HT1080 (cell line): ENCODE measurements around the gene IRF3. TPM values are rescaled to one million over a fixed set of nuclear protein-coding genes. Genes with fewer than 3 reads are reported as not detected.

Source experiments
- DNase-seq: peaks from one replicate; pipeline ENCODE4 v3.0.0-alpha.2; 2015; ENCODE audit warnings: low read depth
- total RNA-seq: library from RNA; depleted of rRNA; stranded (reverse); fragments of >200 nt; shearing (Covaris generic); gene quantifications from 2 replicates; pipeline ENCODE4 v1.2.3, GENCODE V29; 2014

Gene IRF3
- total RNA-seq, 1 experiment from 2014 or later, result 55.9 TPM

- DNase-seq, result peak; percentile 63
These were observed 6.7 kb upstream of the IRF3 start for GRCh38 chr19:49672131-49672919.

GRCh38 chr19:49669516-49669915 lies 3.9 kb upstream of the IRF3 start:
- DNase-seq, result no peak

DNA sequence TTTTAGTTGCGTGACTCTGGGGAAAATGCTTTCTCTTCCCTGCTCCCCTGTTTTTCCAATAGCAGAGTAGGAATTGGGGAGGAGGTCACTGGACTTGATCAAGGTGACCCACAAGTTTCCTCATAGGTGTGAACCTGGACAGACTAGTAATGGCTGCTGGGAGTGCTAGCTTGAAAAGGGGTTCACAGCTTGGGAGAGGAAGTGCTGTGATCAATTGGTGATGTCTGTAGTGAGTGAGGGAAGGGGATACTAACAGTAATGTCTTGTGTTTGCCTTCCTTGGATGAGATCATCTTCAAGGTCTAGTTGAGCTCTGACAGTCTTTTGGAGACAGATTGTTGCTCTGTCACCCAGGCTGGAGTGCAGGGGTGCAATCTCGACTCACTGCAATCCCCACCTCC lies 1.8 kb upstream of the IRF3 start:
- no peak for DNase-seq

GRCh38 chr19:49666120-49666444 lies 425 bp upstream of the IRF3 start:
- no peak for DNase-seq

DNA sequence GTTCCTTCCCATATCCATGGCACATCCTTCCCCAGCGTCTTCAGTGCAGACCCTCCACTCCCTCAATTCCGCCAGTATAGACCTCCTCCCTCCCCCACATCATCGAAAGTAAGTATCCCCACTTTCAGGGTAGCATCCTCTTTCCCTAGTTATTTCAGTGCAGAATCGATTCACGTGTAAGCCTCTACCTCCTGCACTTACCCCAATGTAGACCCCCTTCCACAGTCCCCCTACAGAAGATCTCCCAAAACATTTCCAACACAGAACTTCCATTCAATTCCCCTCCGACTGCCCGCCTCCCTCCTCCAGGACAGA lies 664 bp downstream of the IRF3 start:
- DNase-seq, result no peak

- peak; percentile 78 for DNase-seq
These were observed 1.3 kb downstream of the IRF3 start for GRCh38 chr19:49664171-49665035.

DNA sequence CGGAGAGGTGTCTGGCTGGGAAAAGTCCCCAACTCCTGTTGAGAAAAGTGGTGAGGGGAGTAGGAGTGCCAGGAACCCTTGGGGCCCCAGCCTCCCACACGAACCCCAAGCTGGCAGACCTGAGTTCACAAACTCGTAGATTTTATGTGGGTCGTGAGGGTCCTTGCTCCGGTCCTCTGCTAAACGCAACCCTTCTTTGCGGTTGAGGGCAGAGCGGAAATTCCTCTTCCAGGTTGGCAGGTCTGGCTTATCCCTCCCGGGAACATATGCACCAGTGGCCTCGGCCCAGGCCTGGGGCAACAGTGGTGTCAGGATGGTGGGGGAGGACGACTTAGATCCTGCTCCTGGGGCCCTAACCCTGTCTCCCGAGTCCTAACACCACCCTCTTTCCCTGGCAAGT lies 2.4 kb downstream of the IRF3 start:
- DNase-seq, result no peak

- DNase-seq, result no peak
These were observed 3.6 kb downstream of the IRF3 start for GRCh38 chr19:49662011-49662410.

- no peak for DNase-seq
These were observed 5.2 kb downstream of the IRF3 start for GRCh38 chr19:49660338-49660961.

DNA sequence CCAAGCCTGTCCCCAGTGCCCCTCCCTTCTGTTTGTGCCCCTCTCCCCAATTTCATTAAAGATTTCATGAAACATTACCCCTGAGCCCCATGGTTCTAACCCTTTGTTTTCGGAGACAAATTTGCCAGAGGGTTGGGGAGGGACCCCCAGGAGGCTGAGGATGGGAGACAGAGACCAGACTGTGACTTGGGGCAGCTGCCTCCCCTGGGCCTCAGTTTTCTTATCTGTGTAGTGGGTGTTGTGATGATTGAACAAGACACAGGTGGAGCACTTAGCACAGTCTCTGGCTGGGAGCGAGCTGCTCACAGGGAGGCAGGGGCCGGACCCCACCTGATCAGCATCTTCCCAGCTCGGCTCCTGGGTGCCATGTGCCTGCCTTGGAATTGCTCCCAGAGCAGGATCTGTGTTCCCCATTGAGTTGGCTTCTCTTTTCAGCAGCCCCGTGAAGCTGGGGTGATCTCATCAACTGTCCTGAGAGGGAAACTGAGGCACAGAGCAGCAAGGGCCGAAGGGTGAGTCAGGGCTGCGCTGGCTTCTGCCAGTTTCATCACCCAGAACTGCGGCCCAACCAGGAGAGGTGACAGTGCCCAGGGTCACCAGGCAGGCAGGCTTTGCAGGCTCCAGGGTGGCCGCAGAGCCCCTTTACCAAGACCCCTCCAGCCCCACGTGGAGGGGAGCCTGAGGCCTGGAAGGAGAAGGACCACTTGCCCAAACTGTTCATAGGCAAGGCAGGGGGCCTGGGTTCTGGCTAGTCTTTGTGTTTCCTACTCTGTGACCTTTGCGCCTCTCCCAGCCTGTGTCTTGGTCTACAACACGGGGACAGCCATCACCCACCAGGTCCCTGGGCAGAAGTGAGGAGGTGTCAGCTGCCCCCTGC lies 6.9 kb downstream of the IRF3 start:
- no peak for DNase-seq

- DNase-seq, result no peak
These were observed 7.5 kb downstream of the IRF3 start for GRCh38 chr19:49658139-49658517.

- DNase-seq, result no peak
These were observed 8.0 kb downstream of the IRF3 start for GRCh38 chr19:49657493-49658138.

- no peak for DNase-seq
These were observed 9.1 kb downstream of the IRF3 start for GRCh38 chr19:49656456-49657109.

DNA sequence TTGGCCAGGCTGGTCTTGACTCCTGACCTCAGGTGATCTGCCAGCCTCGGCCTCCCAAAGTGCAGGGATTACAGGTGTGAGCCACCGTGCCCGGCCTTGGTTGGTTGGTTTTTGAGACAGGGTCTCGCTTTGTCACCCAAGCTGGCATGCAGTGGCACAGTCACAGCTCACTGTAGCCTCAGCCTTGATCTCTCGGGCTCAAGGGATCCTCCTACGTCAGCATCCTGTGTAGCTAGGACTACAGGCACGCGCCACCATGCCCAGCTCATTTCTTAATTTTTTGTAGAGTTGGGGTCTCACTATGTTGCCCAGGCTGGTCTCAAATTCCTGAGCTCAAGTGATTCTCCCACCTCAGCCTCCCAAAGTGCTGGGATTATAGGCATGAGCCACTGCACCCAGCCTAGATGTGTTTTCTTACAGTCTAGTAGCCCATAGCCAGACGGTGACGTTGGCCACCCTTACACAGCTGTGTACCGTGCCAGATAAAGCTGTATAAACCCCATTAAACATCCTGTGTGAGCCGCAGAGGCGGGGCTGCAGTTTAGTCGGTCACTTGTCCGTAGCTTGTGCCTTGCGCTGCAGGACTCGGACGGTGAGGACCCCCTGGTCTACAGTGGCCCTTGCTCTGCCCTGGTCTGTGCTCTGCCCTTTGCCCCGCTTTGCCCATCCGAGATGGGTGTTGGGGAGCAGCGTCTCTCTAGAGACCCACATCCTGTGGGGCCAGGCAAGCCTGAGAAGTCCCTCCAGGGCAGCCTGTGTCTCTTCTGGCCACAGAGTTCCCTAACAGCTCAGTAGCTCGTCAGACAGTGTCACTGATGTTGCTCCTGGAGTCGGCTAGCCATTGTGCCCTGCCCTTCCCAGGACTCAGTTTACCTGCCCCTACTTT lies 9.8 kb downstream of the IRF3 start:
- no peak for DNase-seq

GRCh38 chr19:49654581-49654980 lies 11.1 kb downstream of the IRF3 start:
- no peak for DNase-seq

- DNase-seq, result no peak
These were observed 12.2 kb downstream of the IRF3 start for GRCh38 chr19:49653466-49653806.

GRCh38 chr19:49652551-49653465 lies 12.8 kb downstream of the IRF3 start:
- DNase-seq, result no peak

DNA sequence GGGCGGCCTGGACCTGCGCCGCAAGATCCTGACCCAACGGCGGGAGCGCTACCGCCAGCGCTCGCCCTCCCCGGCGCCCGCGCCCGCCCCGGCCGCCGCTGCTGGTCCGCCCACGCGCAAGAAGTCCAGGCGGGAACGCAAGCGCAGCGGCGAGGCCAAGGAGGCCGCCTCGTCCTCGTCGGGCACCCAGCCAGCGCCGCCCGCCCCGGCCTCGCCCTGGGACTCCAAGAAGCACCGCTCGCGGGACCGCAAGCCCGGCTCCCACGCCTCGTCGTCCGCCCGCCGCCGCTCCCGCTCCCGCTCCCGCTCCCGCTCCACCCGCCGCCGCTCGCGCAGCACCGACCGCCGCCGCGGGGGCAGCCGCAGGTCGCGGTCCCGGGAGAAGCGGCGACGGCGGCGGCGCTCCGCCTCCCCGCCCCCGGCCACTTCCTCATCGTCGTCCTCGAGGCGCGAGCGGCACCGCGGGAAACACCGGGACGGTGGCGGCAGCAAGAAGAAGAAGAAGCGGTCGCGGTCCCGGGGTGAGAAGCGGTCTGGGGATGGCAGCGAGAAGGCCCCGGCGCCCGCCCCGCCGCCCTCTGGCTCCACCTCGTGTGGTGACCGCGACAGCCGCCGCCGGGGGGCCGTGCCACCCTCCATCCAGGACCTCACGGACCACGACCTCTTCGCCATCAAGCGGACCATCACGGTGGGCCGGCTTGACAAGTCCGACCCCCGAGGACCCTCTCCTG lies 13.7 kb downstream of the IRF3 start:
- no peak for DNase-seq
